CD4-positive, alpha-beta T cell treated with Interleukin-15 for 4 hours (primary cell): ENCODE results near the gene EIF4E1B.

Experiments
- DNase-seq: peaks from one replicate; pipeline ENCODE4 v3.0.0-alpha.2; 2020; ENCODE audit warnings: low spot score

The EIF4E1B gene

GRCh38 chr5:176664479-176664878, 34.0 kb downstream of the EIF4E1B start:
- DNase-seq = no peak

DNA sequence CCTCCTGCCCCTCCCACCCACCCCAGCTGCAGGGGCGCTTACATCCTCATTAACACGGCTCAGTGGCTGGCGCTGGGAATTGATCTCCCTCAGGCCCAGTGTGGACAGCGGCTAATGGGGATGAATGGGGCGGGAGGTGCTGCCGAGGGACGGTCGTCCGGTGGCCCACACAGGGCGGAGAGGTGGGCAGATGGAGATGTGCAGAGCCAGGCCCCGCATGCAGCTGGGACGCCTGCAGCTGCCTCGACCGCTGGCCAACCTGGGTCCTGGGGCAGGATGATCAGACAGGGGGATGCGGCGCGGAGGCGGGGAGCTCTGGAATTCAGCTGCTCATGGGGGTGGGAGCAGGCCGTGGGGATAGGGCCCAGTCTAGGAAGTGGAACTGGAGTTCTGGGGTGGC, 34.4 kb downstream of the EIF4E1B start:
- no peak for DNase-seq

DNA sequence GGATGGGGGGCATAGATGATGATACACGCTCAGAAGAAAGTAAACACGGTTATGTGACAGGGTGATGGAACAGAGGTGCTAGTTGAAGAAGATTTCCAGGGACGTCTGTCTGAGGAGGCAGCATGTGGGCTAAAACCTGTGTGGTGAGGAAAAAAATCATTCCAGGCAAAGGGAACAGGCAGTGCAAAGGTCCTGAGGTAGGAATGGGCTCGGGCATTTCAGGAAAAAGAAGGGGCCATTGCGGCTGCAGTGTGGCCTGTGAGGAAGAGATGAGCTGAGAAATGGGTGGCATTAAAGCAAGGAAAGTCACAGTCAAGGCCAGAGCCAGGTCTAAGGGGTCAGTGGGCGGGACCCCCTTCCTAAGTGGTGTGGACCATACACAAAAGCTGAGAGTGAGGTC, 35.0 kb downstream of the EIF4E1B start:
- DNase-seq = no peak

GRCh38 chr5:176667637-176668036, 37.2 kb downstream of the EIF4E1B start:
- DNase-seq = no peak

- DNase-seq = no peak
These were observed 40.0 kb downstream of the EIF4E1B start for GRCh38 chr5:176670449-176670848.

- no peak for DNase-seq
These were observed 40.9 kb downstream of the EIF4E1B start for GRCh38 chr5:176671399-176671798.

- DNase-seq = no peak
These were observed 41.6 kb downstream of the EIF4E1B start for GRCh38 chr5:176671890-176672747.

DNA sequence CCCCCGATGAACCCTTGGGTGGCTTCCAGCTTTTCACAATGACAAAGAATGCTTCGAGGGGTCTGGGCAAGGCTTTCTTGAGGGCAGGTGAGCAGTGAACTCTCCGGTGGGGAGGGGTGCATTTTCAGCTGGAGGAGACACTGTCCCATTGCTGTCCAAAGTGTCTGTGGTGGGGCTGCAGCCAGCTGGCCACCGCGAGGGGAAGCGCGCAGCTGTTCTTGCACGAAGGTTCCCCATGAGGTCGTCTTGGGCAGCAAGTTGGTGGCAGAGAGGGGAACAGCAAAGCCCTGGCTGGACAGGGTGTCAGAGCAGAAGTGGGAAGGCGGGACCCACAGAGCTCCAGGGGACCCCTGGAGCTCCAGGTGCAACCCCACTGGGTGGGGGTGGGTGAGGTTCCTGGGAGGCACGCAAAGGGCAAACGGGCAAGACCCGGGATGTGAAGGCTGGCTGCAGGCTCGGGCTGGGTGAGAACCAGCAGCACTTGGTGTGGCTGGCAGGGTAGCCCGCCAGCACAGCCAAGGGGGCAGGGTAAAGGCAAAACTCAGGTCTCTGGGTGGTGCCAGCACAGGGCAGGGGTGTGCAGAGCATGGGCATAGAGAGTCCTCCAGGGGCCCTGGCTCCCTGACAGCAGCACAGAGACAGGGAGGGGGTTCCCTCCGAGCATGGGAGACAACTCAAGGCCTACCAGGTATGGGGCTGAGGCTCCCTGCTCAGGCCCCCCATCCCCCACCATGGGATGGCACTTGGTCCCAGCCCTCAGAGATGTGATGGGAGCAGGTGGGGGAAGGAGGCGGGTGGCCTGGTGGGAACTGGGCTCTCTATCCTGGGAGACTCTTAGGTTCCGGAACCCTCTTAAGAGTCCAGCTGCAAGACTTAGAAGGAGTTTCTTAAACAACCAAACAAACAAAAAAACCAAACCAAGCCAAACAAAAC, 43.4 kb downstream of the EIF4E1B start:
- no peak for DNase-seq

- no peak for DNase-seq
These were observed 44.3 kb downstream of the EIF4E1B start for GRCh38 chr5:176674799-176675198.

GRCh38 chr5:176675676-176676360, 45.3 kb downstream of the EIF4E1B start:
- no peak for DNase-seq

DNA sequence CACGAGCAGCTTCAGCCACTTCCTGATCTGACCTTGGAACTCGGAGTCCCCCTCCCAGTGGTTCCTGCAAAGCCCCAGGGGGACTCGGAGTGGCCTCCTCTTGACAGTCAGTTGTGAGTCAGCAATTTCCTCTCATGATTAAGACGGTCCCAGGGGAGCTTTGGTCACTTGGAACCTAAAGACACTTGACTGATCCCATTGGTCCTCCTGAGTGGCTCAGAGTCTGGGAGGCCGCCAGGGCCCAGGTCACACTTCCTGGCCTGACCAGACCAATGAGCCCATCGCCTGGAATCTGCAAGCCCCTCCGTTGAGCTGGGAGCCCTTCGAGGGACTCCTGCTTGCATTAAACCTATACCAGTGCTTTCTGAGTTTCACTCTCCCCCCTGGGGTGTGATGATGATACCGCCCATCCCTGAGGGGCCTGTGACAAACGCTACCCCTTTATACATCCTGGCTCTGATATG, 45.9 kb downstream of the EIF4E1B start:
- DNase-seq = no peak

DNA sequence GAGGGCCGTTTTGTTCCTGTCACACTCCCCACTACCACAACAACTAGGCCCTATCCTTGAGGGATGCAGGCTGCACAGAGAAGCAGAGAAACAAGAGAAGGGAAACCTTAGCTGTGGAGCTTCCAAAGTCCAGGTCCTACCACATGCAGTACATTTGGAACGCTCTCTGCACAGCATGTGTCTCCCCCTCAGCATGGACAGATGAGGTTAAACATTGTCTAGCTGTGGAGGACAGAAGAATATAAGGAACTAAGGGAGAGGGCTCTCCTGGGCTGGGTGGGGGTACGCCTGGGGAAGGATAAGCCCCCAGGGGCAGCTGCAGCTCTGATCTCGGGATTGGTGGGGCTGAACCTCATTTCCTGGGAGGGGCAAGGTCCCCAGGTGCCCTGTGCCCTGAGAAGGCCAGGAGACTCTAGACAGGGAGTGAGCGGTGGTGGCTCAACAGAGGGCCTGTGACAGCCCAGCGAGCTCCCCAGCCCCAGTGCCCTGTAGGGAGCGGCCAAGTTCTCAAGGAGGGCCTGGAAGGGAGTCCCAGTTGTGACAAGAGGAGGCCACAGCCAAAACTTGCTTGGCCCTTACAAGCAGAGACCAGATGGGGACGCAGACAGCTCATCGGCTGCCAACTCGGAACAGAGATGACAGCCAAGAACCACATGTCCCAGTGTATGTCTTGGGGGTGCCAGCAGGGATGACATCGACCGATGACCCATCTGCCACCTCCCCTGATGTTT, 46.9 kb downstream of the EIF4E1B start:
- no peak for DNase-seq

- DNase-seq = no peak
These were observed 48.1 kb downstream of the EIF4E1B start for GRCh38 chr5:176678584-176678983.

- no peak for DNase-seq
These were observed 49.1 kb downstream of the EIF4E1B start for GRCh38 chr5:176679365-176680225.

- DNase-seq = no peak
These were observed 49.7 kb downstream of the EIF4E1B start for GRCh38 chr5:176680226-176680563.

DNA sequence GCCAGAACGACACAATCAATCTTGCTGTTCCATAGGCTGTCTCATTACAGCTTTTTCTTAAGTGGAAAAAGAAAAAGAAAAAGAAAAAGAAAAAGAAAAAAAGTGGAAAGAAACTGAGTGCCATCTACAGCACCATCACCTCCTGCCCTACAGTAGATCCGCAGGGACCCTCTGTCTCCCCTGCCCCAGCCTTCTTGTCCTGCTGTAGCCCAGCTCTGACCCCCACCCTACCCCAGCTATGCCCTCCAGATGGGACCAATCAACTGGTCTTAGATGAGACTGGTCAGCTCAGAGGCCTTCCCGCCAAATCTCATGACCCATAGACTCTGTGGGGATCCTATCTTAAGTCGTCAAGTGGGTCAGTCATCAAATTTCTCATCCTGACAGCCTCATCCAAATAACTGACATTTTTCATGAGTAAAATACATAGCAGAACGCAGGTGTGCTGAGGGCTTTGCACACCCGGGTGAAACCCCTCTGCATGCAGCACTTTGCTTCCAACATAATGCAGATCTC, 51.6 kb downstream of the EIF4E1B start:
- DNase-seq = no peak

GRCh38 chr5:176685010-176685409, 54.5 kb downstream of the EIF4E1B start:
- DNase-seq = no peak

DNA sequence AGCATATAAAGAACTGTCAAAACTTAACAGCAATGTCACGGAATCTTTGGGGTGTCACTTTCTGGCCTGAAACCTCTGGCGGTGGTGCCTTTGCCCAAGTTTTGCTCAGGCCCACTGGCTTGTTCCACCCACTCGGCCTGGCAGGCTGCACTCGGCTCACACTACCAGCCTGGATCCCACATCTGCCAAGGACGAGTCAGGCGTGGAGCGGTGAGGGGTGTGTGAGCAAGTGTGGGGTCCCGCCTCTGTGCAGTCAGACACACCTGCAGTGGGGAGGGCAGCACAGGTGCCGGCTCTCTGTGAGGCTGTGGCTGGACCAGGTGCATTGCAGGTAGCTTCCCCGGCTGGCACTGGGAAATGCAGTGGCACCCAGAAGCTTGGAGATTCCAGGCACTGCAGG, 56.8 kb downstream of the EIF4E1B start:
- DNase-seq = no peak

GRCh38 chr5:176687881-176688280, 57.4 kb downstream of the EIF4E1B start:
- DNase-seq = no peak

DNA sequence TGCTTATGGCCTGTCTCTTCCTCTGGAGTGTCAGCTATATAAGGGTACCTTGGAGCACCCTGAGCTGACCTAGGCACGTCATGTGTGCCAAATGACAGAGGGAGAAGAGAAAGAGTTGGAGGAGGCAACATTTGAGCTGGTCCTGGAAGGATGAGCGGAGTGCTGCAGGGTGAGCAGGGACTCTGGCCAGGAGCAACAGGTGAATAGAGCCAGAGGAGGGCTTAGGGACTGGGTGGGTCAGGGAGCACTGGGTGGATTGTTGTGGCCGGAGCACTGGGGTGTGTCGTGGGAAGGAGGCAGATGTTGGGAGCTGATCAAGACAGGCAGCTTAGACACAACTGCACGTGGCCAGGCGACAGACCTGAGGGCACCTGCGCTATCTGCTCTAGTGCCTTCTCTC, 60.4 kb downstream of the EIF4E1B start:
- no peak for DNase-seq

DNA sequence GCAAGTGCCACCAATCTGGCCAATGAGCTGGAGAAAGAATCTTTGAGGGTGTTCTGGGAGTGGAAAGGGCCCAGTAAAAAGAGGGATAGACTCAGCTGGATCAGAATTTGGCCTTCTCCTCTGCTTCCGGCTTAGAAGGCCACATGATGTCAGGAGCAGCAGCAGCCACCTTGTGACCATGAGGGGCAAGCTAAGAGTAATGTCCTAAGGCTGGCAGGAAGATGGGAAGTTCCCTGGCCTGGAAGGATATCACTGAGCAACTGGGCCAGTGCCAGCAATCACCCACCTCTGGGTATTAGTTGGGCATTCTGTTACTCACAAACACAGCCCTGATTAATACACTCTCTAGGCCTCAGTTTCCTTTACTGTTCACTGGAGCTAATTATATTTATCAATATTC, 61.0 kb downstream of the EIF4E1B start:
- no peak for DNase-seq
